Activated gamma-delta T cell treated with Interleukin-2 at 50 U/mL for 16 hours (primary cell): ENCODE data around the gene WDR46.

Experiments
- DNase-seq: peaks from one replicate; pipeline ENCODE4 v3.0.0-alpha.2; 2020

Gene WDR46

GRCh38 chr6:33288921-33289783 is at the start of gene WDR46, which contains the start of gene PFDN6:
Gene WDR46, minus strand, starts transcription at chr6:33289239. Its CDS starts 69 bp downstream, at chr6:33289170.
Gene PFDN6, plus strand, starts transcription at chr6:33289601. Its CDS starts 256 bp downstream, at chr6:33289857.
- DNase-seq = peak; percentile 77

- no peak for DNase-seq
Measured at GRCh38 chr6:33336495-33336894, 47.5 kb upstream of the WDR46 start.

- DNase-seq = no peak
Measured at GRCh38 chr6:33335916-33336315, 46.9 kb upstream of the WDR46 start.

GRCh38 chr6:33333666-33334065 is 44.6 kb upstream of the WDR46 start:
- no peak for DNase-seq

GRCh38 chr6:33330736-33331135 is 41.7 kb upstream of the WDR46 start:
- no peak for DNase-seq

GRCh38 chr6:33329058-33329457 is 40.0 kb upstream of the WDR46 start:
- DNase-seq = no peak

- no peak for DNase-seq
Measured at GRCh38 chr6:33324125-33324524, 35.1 kb upstream of the WDR46 start.

- peak; percentile 19 for DNase-seq
Measured at GRCh38 chr6:33323623-33323948, 34.5 kb upstream of the WDR46 start.

- DNase-seq = no peak
Measured at GRCh38 chr6:33321227-33321626, 32.2 kb upstream of the WDR46 start.

- no peak for DNase-seq
Measured at GRCh38 chr6:33320315-33321181, 31.5 kb upstream of the WDR46 start.

- no peak for DNase-seq
Measured at GRCh38 chr6:33319939-33320314, 30.9 kb upstream of the WDR46 start.

- no peak for DNase-seq
Measured at GRCh38 chr6:33318426-33319073, 29.5 kb upstream of the WDR46 start.

GRCh38 chr6:33317669-33318425 is 28.8 kb upstream of the WDR46 start, which contains the start of gene ZBTB22:
Gene ZBTB22, minus strand, starts transcription at chr6:33317744. Its CDS starts 828 bp downstream, at chr6:33316916.
- peak; percentile 97 for DNase-seq

GRCh38 chr6:33317419-33317668 is 28.3 kb upstream of the WDR46 start:
- no peak for DNase-seq

- DNase-seq = no peak
Measured at GRCh38 chr6:33316603-33317418, 27.8 kb upstream of the WDR46 start.

GRCh38 chr6:33315793-33316602 is 27.0 kb upstream of the WDR46 start:
- DNase-seq = no peak

- no peak for DNase-seq
Measured at GRCh38 chr6:33314943-33315792, 26.1 kb upstream of the WDR46 start.

- peak; percentile 51 for DNase-seq
Measured at GRCh38 chr6:33314515-33314942, 25.5 kb upstream of the WDR46 start.

- peak; percentile 80 for DNase-seq
Measured at GRCh38 chr6:33313709-33314514, 24.9 kb upstream of the WDR46 start, which contains the start of gene TAPBP. Gene TAPBP, minus strand, starts transcription at chr6:33314078. Its CDS starts 37 bp downstream, at chr6:33314041.
